AG04449 (cell line): ENCODE data around the gene SLC26A4.

Experiments used
- CTCF ChIA-PET: fragments of 350-600 bp; formaldehyde crosslinking; extraction: SDS; loops from one replicate; lab custom pipeline; 2021; ENCODE audit warnings: antibody characterized with exemption; lab: Yijun Ruan, JAX
- POLR2A ChIA-PET: fragments of 400-600, 350-600 bp; formaldehyde crosslinking; extraction: SDS; loops from one replicate; lab custom pipeline; 2020; ENCODE audit warnings: antibody characterized with exemption, inconsistent platforms; lab: Yijun Ruan, JAX
- DNase-seq: peaks from one replicate; pipeline ENCODE4 v3.0.0-alpha.2; 2010; ENCODE audit warnings: low read depth, low spot score
- H3K4me3 ChIP-seq: 2 replicates; pipeline ENCODE4 v1.5.1; 2011; ENCODE audit warnings: low read depth, mild to moderate bottlenecking, control low read depth, low read length
- CTCF ChIP-seq: IDR thresholded peaks from one replicate; pipeline ENCODE4 v1.5.1; 2011; ENCODE audit warnings: mild to moderate bottlenecking, moderate library complexity, low read length, control low read depth, inconsistent platforms; ENCODE audit not compliant: insufficient read depth; ENCODE audit errors: missing control alignments

Gene SLC26A4

DNA sequence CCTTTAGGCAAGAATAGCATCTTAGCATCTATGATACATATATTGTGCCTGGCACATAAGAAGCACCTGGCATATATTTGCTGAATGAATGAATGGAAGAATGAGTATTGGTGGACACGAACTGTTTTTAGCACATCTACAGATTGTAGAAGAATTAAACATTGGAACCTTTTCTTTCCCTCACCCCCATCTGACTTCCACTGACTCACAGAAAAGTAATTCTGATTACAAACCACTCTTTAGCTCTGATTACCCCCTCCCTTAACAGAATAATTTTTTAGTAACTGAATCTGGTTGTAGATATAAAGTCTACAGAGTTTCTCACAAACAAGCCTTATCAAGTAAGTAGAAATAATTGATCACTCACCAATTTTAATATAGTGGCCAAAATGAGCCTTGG, 31.9 kb downstream of the SLC26A4 start:
- TF ChIP-seq CTCF, result no peak
- ChIA-PET CTCF (interaction anchor here (1.2 to 1.6 kb wide), 2 partner anchors 8 to 31 kb away, joined by 3 to 4 read pairs; no protein-coding TSS in a partner anchor), POLR2A (no interaction called here)
- no peak overlapping the region for H3K4me3 ChIP-seq
- no peak for DNase-seq

DNA sequence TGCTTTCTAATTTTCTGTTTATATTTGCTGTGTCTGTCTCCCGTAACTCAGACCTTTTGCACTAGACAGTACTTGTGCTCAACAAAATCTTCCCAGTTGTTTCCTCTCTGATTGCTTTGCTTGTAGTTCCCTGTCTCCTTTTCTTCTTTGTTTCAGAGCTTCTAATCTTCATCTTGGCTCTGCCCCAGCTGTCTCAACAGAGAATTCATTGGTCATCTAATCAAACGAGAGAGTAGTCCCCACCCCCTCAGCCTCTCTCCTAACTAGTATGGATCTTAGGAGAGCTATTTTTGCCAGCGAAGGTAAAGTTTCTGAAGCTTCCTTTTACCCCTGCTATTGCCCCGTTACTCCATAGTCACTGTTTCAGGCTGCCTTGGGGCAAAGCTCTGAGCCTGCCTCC, 32.8 kb downstream of the SLC26A4 start:
- DNase-seq, result no peak
- ChIA-PET POLR2A (no interaction called here), CTCF (interaction anchor here (1.5 kb wide), 2 partner anchors 32 to 230 kb away, joined by 3 to 4 read pairs; no protein-coding TSS in a partner anchor)
- TF ChIP-seq CTCF, result no peak
- no peak overlapping the region for H3K4me3 ChIP-seq

DNA sequence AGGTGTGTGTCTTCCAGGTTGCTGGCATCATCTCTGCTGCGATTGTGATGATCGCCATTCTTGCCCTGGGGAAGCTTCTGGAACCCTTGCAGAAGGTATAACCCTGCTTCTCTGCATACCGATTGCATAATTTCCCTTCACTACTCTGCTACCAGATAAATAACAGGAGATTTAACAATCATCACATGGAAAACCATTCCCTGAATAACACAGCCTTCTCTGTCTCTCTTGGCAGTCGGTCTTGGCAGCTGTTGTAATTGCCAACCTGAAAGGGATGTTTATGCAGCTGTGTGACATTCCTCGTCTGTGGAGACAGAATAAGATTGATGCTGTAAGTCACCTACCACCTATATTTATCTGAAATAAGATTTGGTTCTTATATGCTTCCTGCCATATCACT, 33.8 kb downstream of the SLC26A4 start:
- ChIA-PET CTCF (interaction anchor here (1.5 kb wide), 2 partner anchors 31 to 231 kb away, joined by 3 to 4 read pairs; no protein-coding TSS in a partner anchor), POLR2A (no interaction called here)
- TF ChIP-seq CTCF, result no peak
- DNase-seq, result no peak
- H3K4me3 ChIP-seq, result no peak overlapping the region

DNA sequence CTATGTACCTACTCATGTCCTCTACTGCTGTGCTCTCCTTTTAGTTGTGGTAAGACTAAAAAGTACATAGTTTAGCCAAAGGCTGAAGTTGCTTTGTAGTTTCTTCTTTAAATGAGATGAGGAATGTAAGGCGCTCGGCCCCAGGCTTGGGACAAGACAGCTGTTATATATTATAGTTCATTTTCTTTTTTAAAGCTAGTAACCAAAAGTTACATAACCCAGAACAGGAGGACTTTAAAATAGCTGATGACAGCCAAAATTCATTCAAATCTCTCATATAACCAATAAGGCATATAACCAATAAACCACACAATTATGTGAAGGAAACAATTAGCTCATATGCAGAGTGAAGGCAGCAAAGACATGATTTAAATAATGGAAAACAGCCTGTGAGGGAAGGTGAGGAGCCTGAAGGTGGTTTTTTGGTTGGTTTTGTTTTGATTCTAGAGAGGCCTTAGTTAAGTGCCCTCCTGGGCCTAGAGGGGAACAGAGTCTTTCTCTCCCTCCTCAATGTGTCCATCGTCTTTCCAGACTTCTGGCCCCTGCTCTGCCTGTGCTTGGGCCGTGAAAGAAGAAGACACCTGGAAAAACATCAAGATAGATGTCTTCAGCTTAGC, 35.8 kb downstream of the SLC26A4 start:
- CTCF ChIA-PET, result interaction anchor here (1.0 kb wide), 1 partner anchor 30 kb away, joined by 3 read pairs; no protein-coding TSS in a partner anchor
- DNase-seq, result no peak
- POLR2A ChIA-PET, result no interaction called here

GRCh38 chr7:107697321-107698049, 36.9 kb downstream of the SLC26A4 start:
- TF ChIP-seq CTCF, result no peak
- POLR2A ChIA-PET, result no interaction called here
- no peak overlapping the region for H3K4me3 ChIP-seq
- no peak for DNase-seq
- CTCF ChIA-PET, result interaction anchor here (0.9 kb wide), 1 partner anchor 26 kb away, joined by 3 read pairs; no protein-coding TSS in a partner anchor

More for the DNA sequence above, 35.8 kb downstream of the SLC26A4 start:
- no peak overlapping the region for H3K4me3 ChIP-seq
- no peak for TF ChIP-seq CTCF

DNA sequence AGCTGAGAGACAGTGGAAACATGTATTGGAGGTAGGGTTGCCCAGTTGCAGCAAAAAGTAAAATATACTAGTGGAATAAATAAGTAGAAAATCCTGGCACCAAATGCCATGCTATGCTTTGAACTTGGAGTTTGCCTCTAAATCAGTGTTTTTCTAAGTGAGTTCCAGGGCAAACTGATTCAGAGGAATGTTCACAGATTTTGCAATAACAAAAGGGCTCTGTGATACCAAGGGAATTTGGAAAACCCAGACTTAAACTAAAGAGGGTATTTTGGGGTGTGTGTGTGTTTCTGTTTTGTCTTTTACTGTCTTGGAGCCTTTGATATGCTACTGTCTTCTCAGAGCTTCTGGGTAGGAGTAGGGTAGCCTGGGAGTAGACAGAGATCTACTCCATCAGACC, 39.9 kb downstream of the SLC26A4 start:
- no peak overlapping the region for H3K4me3 ChIP-seq
- POLR2A ChIA-PET, result no interaction called here
- CTCF ChIA-PET, result interaction anchor here (0.9 kb wide), 1 partner anchor 8 kb away, joined by 3 read pairs; no protein-coding TSS in a partner anchor
- TF ChIP-seq CTCF, result no peak
- DNase-seq, result no peak
